MV-4-11 (cell line): ENCODE measurements around the gene CBFA2T2.
"Not testable (repeated sequence)": the region's sequence is repeated elsewhere in the genome, so short reads cannot be mapped to it uniquely, and the experiment has no call there.

Experiments used
- DNase-seq: peaks from one replicate; lab custom pipeline; 2025; lab: John Stamatoyannopoulos, UW

CBFA2T2 gene

DNA sequence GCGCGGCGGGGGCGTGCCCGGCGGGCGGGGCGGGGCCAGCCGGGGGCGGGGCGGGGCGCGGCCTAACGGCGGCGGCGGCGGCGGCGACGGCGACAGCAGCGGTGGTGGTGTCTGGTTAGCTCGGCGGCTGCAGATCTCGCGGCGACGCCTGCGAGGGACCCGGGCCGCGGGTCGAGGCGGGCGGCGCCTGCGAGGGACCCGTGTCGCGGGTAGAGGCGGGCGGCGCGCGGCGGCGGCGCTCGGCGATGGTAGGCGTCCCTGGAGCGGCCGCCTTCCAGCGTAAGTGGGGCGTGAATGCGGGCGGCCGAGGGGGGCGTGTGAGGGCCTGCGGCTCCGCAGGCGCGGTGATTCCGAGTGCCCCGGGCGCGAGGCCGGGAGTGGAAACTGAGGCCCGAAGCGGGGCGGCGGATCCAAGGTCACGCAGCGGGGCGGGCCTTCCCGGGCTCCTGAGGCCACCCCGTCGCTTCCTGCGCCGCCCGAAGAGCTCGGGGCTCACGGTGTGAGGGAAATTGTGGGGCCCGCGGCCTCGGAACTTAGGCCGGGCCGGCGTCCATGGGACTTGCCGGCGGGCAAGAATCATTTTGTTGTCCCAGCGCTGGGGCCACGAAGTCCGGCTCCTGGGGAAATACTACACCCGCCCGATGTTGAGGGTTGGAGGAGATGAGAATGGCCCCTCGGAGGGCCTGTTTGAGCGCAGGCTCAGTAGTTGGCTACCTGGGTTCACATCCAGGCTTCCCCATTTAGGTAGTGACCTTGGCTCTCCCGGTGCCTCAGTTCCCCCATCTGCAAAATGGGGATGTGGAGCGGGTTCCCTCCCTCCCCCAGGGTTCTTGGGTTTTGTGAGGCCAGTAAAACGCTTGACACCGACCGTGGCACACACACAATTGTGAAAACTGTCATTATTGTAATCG, at the start of gene CBFA2T2:
Gene CBFA2T2, plus strand, starts transcription at position 74 of the 911 bp plus-strand sequence. Its CDS starts 172 bp downstream, at position 246.
- peak; percentile 44 for DNase-seq

DNA sequence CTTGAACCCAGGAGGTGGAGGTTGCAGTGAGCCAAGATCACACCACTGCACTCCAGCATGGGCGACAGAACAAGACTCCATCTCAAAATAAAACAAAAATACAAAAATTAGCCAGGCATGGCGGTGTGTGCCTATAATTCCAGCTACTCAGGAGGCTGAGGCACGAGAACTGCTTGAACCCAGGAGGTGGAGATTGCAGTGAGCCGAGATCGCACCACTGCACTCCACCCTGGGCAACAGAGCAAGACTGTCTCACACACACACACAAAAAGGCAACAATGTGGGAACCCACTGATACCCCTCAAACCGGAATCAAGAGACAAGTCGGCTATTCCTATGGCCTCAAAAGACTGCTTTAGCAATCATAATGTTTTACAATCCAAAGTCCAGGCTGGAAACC, 49.3 kb upstream of the CBFA2T2 start:
- DNase-seq = not testable (repeated sequence)

DNA sequence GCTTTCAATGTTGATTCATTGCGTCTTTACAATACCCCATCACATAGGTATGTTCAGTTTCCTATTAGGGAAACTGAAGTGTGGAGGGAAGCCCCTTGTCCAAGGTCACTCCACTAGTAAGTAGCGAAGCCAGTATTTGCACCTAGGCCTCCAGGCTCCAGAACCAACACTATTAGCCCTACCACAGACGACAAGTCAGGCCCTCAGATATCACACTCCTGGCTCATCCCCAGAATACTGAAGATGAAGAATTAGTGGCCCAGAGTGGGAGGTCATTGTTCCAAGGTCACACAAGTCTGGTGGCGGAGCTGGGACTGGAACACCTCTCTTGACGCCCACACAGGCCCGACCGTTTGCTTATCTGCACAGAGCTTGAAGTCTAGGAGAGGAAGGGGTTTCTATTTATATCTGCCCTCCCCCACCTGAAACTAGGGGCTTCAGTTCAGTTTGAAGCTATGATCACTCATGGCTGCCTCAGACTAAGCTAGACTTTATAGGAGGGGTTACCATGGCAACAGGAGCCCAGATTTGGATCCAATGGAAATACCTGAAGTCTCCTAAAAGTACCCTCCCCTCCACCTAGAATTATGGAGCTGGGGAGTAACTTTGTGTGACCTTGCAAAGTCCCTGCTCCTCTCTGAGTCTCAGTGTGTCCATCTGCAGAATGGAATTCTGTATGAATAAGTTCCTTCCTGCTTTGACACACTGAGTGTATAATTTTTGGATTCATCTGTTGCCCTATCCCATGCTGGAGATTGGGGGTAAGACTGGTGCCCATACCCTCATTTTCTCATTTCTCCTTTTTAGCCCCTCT, 48.5 kb upstream of the CBFA2T2 start:
- peak; percentile 33 for DNase-seq

DNA sequence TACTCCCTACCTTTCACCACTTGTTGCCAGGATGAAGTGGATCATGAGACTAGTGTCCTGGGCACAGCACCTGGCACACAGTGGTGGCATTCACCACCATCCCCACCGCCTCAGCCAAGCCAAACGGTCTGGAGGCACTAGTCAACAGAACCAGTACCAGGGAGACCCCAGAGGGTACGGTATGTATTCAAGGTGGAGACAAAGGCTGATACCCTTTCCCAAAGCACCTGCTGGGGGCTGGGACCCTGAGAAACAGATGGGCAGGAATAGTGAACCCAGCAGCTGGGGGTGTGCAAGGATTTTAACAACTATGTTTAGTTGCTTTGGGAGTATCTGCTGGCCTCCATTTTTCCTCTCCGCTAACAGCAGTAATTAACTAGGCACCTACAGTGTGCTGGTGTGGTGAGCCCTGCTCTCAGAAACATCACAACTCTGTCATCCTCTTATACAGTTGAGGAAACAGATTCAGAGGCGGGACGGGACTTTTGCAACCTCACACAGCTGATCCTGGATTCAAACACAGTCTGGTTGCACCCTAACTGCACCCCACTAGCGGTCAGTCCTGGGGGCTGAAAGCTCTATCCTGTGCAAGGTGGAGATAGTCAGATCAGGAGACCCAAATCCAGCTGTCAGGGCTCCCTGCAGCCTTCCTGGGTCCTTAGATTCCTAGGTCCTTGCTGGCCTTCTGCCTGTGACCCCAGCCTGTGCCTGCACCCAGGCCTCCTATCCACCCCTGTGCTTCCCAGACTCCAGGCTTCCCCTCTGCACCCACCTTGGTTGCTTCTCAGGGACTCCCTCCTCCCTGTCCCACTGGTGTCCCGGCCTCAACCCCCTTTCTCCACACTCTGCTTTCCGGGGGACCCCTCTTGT, 47.5 kb upstream of the CBFA2T2 start:
- no peak for DNase-seq

DNA sequence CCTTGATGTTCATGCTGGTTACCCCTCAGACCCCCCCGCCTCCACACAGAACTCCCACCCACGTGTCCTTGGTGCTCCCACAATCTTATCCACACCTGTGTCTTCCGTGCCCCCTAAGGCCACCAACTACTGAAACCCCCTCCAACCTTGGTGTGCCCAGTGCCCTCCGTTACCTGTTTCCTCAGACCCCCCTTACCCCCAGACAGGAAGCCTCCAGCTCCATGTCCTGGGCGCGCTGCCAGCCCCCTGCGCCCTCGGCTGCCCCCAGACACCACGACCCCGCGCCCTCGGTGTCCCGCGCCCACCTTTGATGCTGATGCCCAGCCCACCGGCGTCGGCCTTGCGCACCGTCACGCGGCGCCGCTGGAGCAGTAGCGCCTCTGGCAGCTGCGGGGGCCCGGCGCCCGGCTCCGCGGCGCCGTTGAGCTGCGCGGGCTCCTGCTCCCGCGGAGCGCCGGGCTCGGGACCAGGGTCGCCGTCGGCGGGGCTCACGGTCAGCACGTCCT, 46.8 kb upstream of the CBFA2T2 start:
- DNase-seq = no peak

DNA sequence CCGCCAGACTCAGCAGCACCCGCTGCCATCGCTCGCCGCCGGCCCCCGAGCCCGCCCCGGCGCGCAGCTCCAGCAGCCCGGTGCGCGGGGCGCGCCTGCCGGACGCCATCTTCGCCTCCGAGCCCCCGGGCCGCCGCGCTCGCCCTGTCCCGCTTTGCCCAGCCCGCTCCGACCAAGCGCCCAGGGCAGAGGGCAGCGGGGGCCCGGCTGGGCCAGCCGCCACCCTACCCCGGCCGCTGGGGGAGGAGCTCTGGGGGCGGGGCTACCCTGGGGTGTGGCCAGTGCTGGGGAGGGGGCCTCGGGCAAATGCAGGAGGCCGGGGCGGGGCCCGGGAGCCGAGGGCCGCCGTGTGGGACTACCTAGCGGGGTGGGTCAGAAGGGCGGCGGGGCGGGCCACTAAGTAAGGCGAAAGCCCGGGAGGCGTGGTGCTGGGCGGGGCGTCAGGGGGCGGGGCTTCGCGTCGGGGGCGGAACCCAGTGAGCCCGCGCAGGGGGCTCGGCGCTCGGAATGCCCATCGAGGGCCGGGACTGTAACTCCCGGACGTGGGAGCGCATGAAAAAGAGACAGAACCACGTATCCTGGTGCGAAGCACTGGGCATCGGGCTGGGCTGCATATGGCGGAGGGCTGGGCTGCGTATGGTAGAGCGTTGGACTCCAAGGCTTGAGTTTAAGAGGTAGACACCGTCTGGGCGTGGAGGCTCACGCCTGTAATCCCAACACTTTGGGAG, 46.2 kb upstream of the CBFA2T2 start, which contains the start of gene SNTA1:
Gene SNTA1, minus strand, starts transcription at position 252 of the 728 bp plus-strand sequence. Its CDS starts 143 bp downstream, at position 109.
- DNase-seq = peak; percentile 51

DNA sequence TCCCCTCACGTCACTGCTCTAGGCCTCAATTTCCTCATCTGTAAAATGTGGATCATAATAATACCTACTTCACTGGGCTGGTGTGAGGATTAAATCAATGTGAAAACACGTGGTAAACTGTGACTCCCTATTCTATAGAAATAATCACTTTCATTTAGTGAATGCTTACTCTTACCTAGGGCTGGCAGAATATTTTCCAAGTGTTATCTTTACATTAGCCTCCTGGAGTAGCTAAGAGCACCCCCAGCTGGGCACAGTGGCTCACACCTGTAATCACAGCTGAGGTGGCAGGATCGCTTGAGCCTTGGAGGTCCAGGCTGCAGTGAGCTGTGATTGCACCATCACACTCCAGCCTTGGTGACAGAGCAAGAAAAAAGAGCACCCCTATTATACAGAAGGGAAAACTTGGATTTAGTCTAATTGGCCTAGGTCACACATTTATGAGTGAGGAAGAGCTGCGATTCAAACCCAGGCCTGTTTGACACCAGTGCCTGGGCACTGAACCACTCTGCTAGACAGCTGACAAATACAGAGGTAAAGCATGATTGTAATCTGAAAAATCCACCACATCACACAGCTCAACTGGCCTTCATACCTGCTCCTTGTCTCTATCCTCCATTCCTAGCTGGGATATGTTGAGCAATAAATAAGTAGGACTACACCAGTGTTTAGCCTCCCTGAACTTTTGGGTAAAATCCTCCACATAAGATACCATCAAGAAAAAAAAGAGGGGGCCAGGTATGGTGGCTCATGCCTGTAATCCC, 44.9 kb upstream of the CBFA2T2 start:
- DNase-seq = peak; percentile 2

DNA sequence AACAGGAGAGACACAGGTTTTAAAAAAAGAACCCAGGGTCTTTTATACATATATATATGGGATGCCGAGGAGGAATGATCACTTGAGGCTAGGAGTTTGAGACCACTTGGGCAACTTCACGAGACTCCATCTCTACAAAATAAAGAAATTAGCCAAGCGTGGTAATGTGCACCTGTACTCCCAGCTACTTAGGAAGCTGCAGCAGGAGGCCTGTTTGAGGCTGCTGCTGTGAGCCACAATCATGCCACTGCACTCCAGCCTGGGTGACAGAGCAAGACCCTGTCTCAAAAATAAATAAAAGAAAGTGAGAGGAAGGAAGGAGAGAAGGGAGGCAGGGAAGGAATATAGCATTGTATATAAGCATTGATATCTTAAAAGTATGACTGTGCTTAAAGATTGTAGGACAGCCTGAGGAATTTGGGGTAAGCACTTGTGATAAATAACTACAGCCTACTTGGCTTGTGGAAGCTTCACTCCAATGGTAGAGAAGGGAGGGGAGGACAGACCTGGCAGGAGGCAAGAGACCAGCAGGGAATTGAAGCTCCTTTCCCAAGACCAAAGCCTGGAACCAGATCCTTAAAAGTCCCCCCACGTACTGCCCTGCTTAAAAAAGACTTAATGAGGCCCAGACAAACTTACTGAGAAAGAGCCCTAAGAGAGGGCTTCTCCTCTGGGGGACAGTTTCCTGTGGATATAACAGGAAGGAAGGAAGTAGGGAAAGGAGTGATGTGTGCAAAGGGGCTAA, 43.8 kb upstream of the CBFA2T2 start:
- DNase-seq = no peak

DNA sequence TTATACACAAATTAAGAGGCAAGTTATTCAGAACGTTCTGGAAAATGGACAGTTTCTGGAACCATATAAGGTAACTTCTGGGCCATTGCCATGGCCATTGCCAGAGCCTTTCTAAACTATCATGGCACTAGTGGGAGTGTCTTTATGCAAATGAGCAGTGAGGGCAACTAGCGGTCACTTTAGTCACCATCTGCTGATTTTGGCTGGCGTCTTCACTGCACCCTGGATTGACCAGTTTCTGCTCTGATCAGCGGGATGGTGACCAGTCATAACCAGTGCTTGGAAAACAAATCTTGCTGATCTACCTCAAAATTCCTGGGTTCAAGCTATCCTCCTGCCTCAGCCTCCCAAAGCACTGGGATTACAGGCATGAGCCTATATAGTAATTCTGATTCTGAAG, 39.0 kb upstream of the CBFA2T2 start:
- no peak for DNase-seq

DNA sequence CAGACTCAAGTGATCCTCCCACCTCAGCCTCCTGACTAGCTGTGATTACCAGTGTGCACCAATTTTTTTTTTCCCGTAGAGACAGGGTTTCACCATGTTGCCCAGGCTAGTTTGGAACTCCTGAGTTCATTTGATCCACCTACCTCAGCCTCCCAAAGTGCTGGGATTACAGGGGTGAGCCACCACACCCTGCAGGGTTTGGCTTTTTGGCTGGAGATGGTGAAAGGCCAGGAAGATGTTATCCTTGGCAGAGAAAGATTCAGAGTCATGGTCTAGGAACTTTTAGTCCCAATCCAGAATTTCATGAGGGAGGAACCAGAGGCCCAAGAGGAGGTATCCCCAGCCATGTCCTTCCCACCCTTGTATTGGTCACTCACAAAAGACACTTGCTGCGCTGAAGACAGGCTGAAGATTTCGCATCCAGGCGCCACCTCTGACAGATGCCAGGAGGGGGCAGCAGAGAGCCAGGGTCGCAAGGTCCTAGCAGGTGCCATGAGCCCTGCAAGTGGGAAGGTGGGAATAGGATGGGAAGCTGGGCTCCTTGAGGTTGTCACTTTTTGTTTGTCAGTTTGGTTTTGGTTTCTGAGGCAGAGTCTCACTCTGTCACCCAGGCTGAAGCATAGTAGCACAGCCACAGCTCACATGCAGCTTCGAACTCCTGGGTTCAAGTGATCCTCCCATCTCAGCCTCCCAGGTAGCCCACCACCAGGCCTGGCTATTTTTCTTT, 32.8 kb upstream of the CBFA2T2 start:
- peak; percentile 56 for DNase-seq

DNA sequence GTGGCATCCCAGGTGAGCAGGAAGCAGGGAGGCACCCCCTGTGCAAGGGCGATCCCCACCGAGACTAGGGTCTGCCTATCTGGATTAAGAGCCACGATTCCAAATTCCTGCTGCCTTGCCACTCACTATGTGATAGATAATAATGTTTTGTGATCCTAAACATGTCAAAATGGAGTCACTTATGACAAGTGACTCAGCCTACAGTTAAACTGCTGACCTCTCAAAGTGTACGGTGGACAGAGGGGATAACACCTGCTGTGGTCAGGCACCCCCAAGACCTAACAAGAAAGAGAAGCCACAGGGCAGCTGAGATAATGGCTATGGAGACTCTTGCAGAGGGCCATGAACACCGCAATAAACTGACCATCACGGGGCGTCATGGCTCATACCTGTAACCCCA, 30.3 kb upstream of the CBFA2T2 start:
- no peak for DNase-seq

DNA sequence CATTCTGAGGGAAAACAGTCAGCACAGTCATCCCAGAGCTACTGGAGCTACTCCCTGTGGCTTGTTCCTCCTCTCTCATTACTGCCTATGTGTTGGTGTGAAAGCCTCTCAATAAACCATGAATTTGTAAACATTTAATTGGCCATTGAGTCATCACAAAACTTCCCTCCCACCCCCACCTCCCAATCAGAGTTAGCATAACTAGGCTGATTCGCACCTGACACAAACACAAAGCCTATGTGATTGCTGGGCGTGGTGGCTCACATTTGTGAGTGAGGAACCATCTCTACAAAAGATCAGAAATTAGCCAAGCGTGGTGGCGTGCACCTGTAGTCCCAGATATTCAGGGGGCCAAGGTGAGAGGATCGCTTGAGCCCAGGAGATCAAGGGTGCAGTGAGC, 29.2 kb upstream of the CBFA2T2 start:
- no peak for DNase-seq

DNA sequence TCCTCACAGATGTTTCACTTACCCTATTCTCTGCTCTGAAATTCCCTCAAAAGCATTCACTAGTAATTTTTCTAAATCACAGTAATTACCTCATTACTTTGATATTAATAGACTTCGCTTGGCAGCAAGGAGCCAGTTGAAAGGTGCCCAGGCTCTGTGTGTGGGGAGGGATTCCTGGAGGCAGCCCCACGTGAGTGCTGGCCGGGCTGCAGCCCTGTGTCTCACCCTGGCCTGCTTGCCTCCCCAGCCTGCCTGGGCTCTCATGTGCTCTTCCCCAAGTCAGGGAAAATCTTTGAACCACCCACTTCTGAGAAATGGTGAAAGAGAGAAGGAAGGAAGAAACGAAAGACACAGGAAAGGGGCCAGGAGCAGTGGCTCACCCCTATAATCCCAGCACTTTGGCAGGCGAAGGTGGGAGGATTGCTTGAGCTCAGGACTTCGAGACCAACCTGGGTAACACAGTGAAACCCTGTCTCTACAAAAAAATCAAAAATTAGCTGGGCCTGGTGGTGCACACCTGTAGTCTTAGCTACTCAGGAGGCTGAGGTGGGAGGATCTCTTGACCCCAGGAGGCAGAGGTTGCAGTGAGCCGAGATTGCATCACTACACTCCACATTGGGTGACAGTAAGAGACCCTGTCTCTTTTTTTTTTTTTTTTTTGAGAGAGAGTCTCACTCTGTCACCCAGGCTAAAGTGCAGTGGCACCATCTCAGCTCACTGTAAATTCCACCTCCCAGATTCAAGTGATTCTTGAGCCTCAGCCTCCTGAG, 26.4 kb upstream of the CBFA2T2 start:
- no peak for DNase-seq

DNA sequence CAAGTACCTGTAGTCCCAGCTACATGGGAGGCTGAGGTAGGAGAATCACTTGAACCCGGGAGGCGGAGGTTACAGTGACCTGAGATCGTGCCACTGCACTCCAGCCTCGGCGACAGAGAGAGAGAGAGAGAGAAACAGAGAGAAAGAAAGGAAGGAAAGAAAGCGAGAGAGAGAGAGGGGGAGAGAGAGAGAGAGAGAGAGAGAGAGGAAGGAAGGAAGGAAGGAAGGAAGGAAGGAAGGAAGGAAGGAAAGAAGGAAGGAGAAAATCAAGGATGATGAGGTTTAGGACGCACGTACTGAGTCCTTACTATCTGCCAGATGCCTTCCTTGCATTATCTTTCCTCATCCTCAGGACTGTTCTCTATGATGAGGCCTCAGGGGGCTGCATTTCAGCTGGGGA, 25.1 kb upstream of the CBFA2T2 start:
- not testable (repeated sequence) for DNase-seq

DNA sequence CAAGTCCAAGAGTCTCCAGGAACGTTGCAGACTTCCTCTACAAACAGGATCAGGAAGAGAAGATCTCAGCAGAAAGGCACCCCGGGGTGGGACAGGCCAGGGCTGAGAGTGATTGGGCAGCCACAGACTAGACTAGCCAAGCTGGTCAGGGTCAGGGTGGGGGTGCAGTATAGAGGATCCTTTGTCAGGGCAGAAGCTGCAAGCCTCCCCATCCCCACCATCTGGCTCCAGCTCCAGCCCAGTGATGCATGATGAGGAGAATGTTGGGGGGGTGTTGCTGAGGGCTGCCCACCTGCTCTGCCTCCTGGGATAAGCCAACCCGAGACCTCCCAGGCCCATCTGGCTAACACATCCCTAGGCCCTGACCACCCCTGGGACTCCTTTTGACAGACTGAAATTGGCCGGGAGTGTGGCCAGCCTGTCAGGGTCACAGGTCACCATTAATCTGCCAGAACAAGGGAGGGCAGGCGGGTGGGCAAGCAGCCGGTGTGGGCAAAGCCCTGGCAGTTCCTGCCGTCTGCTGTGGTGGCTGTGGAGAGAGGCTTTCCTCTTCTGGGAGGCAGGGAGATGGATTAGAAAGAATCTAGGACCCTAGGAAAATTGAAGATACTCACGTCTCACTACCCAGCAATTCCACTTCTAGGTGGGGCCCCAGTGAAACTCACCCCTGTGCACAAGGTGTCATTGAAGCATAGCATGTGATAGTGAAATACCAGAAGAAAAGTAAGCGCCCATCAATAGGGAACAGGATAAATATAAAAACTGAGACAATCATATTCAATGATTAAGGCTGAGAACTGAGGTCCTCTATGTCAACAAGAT, 24.2 kb upstream of the CBFA2T2 start:
- DNase-seq = no peak

DNA sequence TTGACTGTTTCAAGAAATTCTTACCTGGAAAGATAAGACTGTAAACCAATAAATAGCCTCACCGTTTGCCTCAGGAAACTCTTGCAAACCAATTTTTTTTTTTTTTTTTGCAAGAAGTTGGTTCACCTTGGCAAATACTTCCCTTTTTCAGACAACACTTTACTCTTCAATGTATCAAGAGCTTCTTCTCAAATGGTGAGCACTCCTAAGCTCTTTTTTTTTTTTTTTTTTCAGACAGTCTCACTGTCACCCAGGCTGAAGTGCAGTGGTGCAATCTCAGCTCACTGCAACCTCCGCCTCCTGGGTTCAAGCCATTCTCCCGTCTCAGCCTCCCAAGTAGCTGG, 23.6 kb upstream of the CBFA2T2 start:
- DNase-seq = no peak

DNA sequence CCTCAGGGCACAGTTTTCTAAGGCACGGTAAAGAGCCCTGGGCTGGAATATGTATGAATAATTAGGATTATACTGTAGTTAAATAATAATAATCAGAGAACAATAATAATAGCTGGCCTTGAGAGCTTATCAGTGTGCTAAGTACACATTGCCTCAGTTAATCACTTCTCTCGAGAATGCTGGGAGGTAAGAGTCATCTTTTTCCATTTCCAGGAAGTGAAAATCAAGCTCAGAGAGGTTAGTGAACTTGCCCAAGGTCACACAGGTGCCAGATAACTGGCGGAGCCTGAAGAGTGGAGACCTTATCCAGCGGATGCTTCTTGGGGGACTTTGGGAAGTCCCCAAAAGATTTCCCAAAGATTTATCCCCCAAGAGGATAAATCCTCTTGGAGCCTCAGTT, 19.4 kb upstream of the CBFA2T2 start:
- DNase-seq = no peak
